Keratinocyte (primary cell): Measurements from ENCODE around the gene MAGEA3.
"Not testable (repeated sequence)": the region's sequence is repeated elsewhere in the genome, so short reads cannot be mapped to it uniquely, and the experiment has no call there.

ENCODE experiments used
- CTCF ChIP-seq, 3 experiments: IDR thresholded peaks in 1 of 3; conservative IDR thresholded peaks in 1 of 3; optimal IDR thresholded peaks in 1 of 3; 2 replicates in 2 of 3; 3 replicates in 1 of 3; pipeline versions ENCODE3 to v1.5.1; 2011; ENCODE audit warnings: low read length in 3 of 3, mild to moderate bottlenecking in 3 of 3, moderate library complexity in 2 of 3, control low read depth in 1 of 3, inconsistent platforms in 1 of 3; ENCODE audit not compliant: insufficient read depth in 2 of 3; ENCODE audit errors: extremely low read depth in 1 of 3
- EZH2 ChIP-seq: IDR thresholded peaks from one replicate; pipeline ENCODE4 v1.6.1; 2012; ENCODE audit warnings: inconsistent platforms, mild to moderate bottlenecking, low read length, moderate library complexity

GRCh38 chrX:152734143-152734858 lies 35.7 kb downstream of the MAGEA3 start:
- not testable (repeated sequence) for TF ChIP-seq CTCF (optimal IDR thresholded peaks at IDR 0.05 in 1 of 3, IDR thresholded peaks at IDR 0.05 in 1 of 3, conservative IDR thresholded peaks at IDR 0.05 in 1 of 3; ENCODE audit: extremely low read depth in 1 of 3, insufficient read depth in 2 of 3, low read length in 3 of 3); EZH2
